KOPT-K1 (cell line): ENCODE data around the gene SS18L1.

ENCODE experiments used
- H3K27ac ChIP-seq: fragments of 200-600 bp; sonication (generic); 2 replicates; pipeline ENCODE4 v1.5.1; 2016; ENCODE audit warnings: antibody characterized with exemption, mild to moderate bottlenecking, low read depth, low read length; ENCODE audit not compliant: poor library complexity, severe bottlenecking
- H3K36me3 ChIP-seq: fragments of 200-600 bp; sonication (generic); 2 replicates; pipeline ENCODE4 v1.5.1; 2017; ENCODE audit warnings: antibody characterized with exemption, mild to moderate bottlenecking, low read length, moderate library complexity; ENCODE audit not compliant: insufficient read depth
- H3K9me3 ChIP-seq: fragments of 200-600 bp; sonication (generic); 2 replicates; pipeline ENCODE4 v1.5.1; 2017; ENCODE audit warnings: antibody characterized with exemption, low read length, mild to moderate bottlenecking; ENCODE audit not compliant: insufficient read depth, poor library complexity, severe bottlenecking

Gene SS18L1

DNA sequence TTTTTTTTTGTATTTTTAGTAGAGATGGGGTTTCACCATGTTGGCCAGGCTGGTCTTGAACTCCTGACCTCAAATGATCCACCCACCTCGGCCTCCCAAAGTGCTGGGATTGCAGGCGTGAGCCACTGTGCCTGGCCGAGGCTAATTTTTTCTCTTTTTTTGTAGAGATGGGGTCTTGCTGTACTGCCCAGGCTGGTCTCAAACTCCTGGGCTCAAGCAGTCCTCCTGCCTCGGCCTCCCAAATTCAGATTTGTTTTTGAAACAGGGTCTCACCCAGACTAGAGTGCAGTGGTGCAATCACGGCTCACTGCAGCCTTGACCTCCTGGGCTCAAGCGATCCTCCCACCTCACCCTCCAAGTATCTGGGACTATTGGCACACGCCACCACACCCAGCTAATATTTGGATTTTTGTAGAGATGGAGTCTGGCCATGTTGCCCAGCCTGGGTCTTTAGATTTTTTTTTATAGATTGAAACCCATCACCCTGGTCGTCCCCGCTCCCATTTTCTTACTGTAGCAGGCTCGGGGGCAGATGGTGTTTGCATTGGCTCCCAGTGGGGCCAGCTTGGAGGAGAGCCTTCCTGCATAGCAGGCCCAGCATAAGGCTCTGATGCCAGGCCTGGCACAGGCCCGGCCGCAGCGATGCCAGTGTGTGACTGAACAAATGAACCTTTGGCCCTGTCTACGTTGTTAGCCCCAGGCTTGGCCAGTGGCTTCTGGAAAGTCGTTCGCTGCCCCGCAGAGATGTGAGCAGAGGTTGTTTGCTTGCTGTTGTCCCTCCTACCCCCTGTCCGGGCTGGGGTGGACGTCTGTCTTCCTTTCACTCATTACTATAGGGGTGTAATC is 35.0 kb downstream of the SS18L1 start:
- Histone ChIP-seq H3K9me3 (no peaks in the 10 kb centered on the region), H3K27ac (no peak overlapping the region), H3K36me3 (peaks cover 42% of the 10 kb centered on the region; the same call in 1 of the 2 replicates)

DNA sequence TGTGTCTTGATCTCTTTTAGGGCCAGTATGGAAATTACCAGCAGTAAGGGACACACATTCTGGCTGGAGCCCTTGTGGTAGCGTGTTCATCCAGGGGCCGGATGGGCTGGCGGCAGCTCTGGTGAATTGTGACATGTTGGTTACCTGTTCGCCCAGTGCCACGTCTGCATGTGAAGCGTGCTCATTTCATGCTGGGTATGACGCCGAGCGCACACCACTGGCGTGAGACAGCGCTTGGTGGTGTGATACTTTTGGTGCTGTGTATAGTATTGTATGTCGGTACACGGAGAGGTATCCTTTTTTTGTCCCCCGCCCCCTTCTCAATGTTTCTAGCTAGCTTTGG is 35.6 kb downstream of the SS18L1 start:
- Histone ChIP-seq H3K27ac (no peak overlapping the region), H3K9me3 (no peaks in the 10 kb centered on the region), H3K36me3 (peaks cover 40% of the 10 kb centered on the region; the same call in 1 of the 2 replicates)

- H3K9me3 ChIP-seq = no peaks in the 10 kb centered on the region
- peak overlapping the region; percentile 91 for H3K27ac ChIP-seq
- peaks cover 20% of the 10 kb centered on the region; the same call in 1 of the 2 replicates for H3K36me3 ChIP-seq
Measured at GRCh38 chr20:62181808-62182207, 38.2 kb downstream of the SS18L1 start.

DNA sequence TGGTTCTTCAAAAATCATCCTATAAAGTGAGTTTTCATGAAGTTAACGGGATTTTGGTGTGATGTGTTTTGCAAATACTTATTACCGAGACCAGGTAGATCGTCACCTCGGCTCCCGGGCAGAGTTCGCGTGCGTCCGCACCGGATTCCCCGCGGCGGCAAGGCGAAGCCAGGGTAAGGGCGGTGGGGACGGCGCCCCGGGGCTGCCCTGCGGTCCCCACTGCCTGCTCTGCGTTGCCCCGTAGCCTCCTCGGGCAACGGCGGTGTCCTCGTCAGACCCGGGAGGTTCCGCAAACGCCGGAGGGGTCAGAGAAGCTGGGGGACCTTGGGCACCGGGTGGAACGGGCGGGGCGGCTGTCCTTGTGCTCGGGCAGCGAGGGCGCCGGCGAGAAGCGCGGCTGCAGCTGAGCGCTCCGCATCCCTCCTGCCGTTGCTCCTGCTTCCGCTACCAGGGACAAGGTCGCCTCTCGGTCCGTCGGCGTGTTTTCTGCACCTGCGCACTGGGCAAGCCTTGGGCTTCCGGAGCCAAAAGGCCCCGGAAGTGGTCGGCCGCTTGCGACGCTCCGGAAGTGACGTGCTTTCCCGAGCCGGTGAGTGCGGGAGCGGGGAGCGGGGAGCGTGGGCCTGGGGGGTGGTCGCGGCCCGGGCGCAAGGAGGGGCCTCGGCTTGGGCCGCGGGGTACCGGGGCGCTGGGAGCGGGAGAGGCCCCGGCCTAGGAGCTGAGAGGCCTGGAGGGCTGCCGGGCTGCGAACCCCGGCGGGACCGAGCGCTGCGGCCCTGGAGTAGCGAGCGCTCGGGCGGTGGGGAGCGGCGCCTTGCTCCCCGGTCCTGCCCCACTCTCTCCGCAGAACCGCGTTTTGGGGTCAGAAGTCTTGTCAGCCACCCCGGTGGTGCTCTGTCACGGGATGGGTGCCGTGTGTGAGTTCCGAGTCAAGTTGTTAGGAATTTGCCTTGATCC is 39.2 kb downstream of the SS18L1 start, which contains the start of gene MTG2:
MTG2 (plus strand) TSS at position 560 of the 957 bp plus-strand sequence. CDS start 10,393 bp downstream, outside the sequence.
- Histone ChIP-seq H3K36me3 (peaks cover 13% of the 10 kb centered on the region; the same call in 1 of the 2 replicates), H3K27ac (peak within 1 kb of the TSS; percentile 91), H3K9me3 (no peaks in the 10 kb centered on the region)

DNA sequence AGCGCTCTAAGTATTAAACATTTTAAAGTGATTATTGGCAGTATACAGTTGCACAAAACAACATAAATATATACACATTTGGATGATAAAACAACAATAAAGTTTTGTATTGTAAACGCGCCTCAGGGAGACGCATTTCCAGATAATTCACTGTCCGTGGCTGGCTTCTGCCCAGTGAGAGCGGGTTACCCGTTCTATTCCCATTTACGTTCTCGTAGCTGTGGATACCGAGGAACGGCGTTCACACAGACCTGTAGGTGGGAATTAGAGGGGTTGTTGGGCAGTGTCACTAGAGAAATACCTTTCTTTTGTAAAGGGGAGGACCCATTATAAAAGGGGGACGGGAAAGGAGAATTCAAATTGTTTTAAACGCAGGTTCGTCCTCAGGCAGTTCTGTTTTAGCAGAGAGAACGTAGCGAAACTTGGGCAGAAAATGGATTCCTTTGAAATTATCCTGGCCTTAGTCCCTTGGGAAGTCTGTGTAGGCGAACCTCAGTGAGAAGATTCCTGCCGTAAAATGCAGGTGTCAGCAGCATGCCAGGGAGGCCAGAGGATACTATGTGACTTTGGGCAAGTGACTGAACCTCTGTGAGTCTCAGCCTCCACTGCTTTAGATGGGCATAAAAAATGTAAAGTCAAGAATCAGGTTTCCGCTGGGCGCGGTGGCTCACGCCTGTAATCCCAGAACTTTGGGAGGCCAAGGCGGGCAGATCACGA is 40.0 kb downstream of the SS18L1 start:
- peaks cover 12% of the 10 kb centered on the region for H3K36me3 ChIP-seq
- peak overlapping the region; percentile 91 for H3K27ac ChIP-seq
- no peaks in the 10 kb centered on the region for H3K9me3 ChIP-seq

- Histone ChIP-seq H3K27ac (no peak overlapping the region), H3K9me3 (no peaks in the 10 kb centered on the region), H3K36me3 (peaks cover 15% of the 10 kb centered on the region)
Measured at GRCh38 chr20:62186096-62186426, 42.5 kb downstream of the SS18L1 start.

GRCh38 chr20:62186887-62187866 is 43.6 kb downstream of the SS18L1 start:
- Histone ChIP-seq H3K9me3 (no peaks in the 10 kb centered on the region), H3K27ac (no peak overlapping the region), H3K36me3 (peaks cover 23% of the 10 kb centered on the region)

DNA sequence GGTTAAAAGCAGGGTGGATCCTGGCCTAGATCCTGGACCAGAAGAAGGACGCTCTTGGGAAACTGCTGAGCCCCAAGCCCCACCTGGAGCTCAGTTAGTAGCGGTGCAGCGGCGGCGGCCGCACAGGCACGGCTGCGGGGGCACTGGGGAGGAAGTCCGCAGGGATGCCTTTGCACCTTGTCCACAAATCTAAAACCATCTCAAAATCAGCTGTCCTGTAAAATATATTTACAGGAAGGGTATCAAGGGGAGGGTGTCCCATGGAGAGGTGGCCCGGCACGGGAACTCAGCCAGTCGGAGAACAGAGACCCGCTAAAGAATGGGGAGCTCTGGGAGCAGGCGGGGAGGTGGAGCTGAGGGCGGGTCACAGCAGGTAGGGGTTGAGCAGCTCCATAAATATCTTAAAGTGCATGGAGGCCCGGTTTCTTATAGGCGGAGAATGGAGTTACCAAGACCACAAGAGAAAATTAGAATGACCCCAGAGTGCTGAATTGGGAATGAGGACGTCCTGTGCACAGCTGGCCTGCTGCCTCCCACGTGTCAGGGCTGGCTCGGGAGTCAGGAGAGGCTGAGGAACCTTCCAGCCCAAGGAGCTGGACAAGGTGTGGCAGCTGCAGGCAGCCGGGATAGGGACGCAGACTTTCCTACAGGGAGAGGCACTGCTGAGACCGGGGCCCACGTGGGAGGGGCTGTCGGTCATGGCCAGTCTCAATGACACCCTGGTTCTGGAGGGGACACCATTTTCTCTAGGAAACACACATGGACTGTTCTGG is 47.3 kb downstream of the SS18L1 start:
- H3K27ac ChIP-seq = no peak overlapping the region
- no peaks in the 10 kb centered on the region for H3K9me3 ChIP-seq
- peaks cover 28% of the 10 kb centered on the region for H3K36me3 ChIP-seq

- H3K36me3 ChIP-seq = peaks cover 34% of the 10 kb centered on the region
- H3K27ac ChIP-seq = no peak overlapping the region
- no peaks in the 10 kb centered on the region for H3K9me3 ChIP-seq
Measured at GRCh38 chr20:62191781-62192559, 48.4 kb downstream of the SS18L1 start.

- Histone ChIP-seq H3K36me3 (peaks cover 35% of the 10 kb centered on the region), H3K9me3 (no peaks in the 10 kb centered on the region), H3K27ac (no peak overlapping the region)
Measured at GRCh38 chr20:62192635-62193034, 49.1 kb downstream of the SS18L1 start.

- Histone ChIP-seq H3K27ac (no peak overlapping the region), H3K36me3 (peaks cover 42% of the 10 kb centered on the region), H3K9me3 (no peaks in the 10 kb centered on the region)
Measured at GRCh38 chr20:62193079-62194025, 49.8 kb downstream of the SS18L1 start.

GRCh38 chr20:62195075-62195405 is 51.5 kb downstream of the SS18L1 start:
- peaks cover 47% of the 10 kb centered on the region for H3K36me3 ChIP-seq
- H3K9me3 ChIP-seq = no peaks in the 10 kb centered on the region
- peak overlapping the region; percentile 64 for H3K27ac ChIP-seq
